GM12878 (cell line): ENCODE measurements around the gene ALG12. TPM values are rescaled to one million over a fixed set of nuclear protein-coding genes. Genes with fewer than 3 reads are reported as not detected.

Source experiments
- ATAC-seq: fragments of 200-7000 bp; cut with Tn5 transposase; 3 replicates; pipeline ENCODE4 v1.9.1; 2020; ENCODE audit warnings: mild to moderate bottlenecking, moderate library complexity
- BruUV-seq: library from RNA; stranded (reverse); fragments of 400-500 nt; replicated peaks from 2 replicates; lab custom pipeline; 2021; lab: Mats Ljungman, UMichigan
- CTCF ChIA-PET: fragments of 300-600 bp; sonication (Branson Sonifier 250); formaldehyde crosslinking; extraction: SDS; loops from one replicate; lab custom pipeline; 2021; ENCODE audit warnings: inconsistent platforms; lab: Yijun Ruan, JAX
- POLR2A ChIA-PET: fragments of 350-600 bp; formaldehyde crosslinking; extraction: SDS; loops from one replicate; lab custom pipeline; 2021; ENCODE audit warnings: inconsistent platforms; lab: Charles Lee
- RAD21 ChIA-PET: fragments of 300-600 bp; sonication (Branson Sonifier 250); formaldehyde crosslinking; loops from one replicate; lab custom pipeline; 2023; ENCODE audit warnings: antibody characterized with exemption; ENCODE audit not compliant: unreplicated experiment; lab: Charles Lee
- SMC1A ChIA-PET: fragments of 300-600 bp; sonication (Branson Sonifier 250); formaldehyde crosslinking; loops from one replicate; lab custom pipeline; 2023; ENCODE audit not compliant: unreplicated experiment, uncharacterized antibody; lab: Charles Lee
- DNase-seq: peaks from one replicate; pipeline ENCODE4 v3.0.0-alpha.2; 2011; ENCODE audit warnings: low read depth, low spot score
- FAIRE-seq: peaks from 3 replicates; lab custom pipeline; 2011; peaks lifted over from hg19 to GRCh38; lab: Jason Lieb, UNC
- H2AFZ ChIP-seq: 2 replicates; pipeline ENCODE4 v1.6.0; 2011; ENCODE audit warnings: low read depth, low read length, control low read depth; ENCODE audit not compliant: control insufficient read depth
- H3K27ac ChIP-seq: 2 replicates; pipeline ENCODE4 v1.5.1; 2011; ENCODE audit warnings: control low read depth; ENCODE audit not compliant: control insufficient read depth, insufficient read depth
- H3K27me3 ChIP-seq, 2 experiments: replicated peaks in 1 of 2; 2 replicates each; pipeline versions ENCODE4 v1.6.0 to v1.6.1; 2011; ENCODE audit warnings: low read length in 1 of 2; ENCODE audit not compliant: control insufficient read depth in 2 of 2, insufficient read depth in 2 of 2
- H3K36me3 ChIP-seq, 2 experiments: 2 replicates each; pipeline ENCODE4 v1.5.1; 2011; ENCODE audit warnings: low read length in 1 of 2; ENCODE audit not compliant: control insufficient read depth in 2 of 2, insufficient read depth in 2 of 2
- H3K4me1 ChIP-seq: 2 replicates; pipeline ENCODE4 v1.6.1; 2011; ENCODE audit warnings: mild to moderate bottlenecking, low read length, moderate library complexity, mixed read lengths; ENCODE audit not compliant: control insufficient read depth, insufficient read depth
- H3K4me2 ChIP-seq: 2 replicates; pipeline ENCODE4 v1.6.0; 2011; ENCODE audit warnings: control low read depth; ENCODE audit not compliant: control insufficient read depth, insufficient read depth
- H3K4me3 ChIP-seq: fragments of 200-600 bp; sonication (generic); 2 replicates; pipeline ENCODE4 v1.5.1; 2016
- H3K79me2 ChIP-seq: 2 replicates; pipeline ENCODE4 v1.6.0; 2011; ENCODE audit warnings: low read length; ENCODE audit not compliant: control insufficient read depth, insufficient read depth
- H3K9ac ChIP-seq: 2 replicates; pipeline ENCODE4 v1.8.0; 2011; ENCODE audit warnings: low read length, control low read depth, mixed read lengths; ENCODE audit not compliant: control insufficient read depth, insufficient read depth
- H3K9me3 ChIP-seq: replicated peaks from 3 replicates; pipeline ENCODE4 v1.5.1; 2011; ENCODE audit warnings: mild to moderate bottlenecking, low read length; ENCODE audit not compliant: control insufficient read depth, insufficient read depth
- H4K20me1 ChIP-seq: 2 replicates; pipeline ENCODE4 v1.6.0; 2011; ENCODE audit not compliant: control insufficient read depth, insufficient read depth
- ATF3 ChIP-seq: IDR thresholded peaks from 2 replicates; pipeline ENCODE4 v1.6.1; 2011; ENCODE audit warnings: low read depth, mild to moderate bottlenecking, low read length, moderate library complexity, borderline replicate concordance; ENCODE audit errors: extremely low read depth
- BCL11A ChIP-seq: IDR thresholded peaks from 2 replicates; pipeline ENCODE4 v1.6.1; 2011; ENCODE audit warnings: low read depth, low read length
- CHD4 ChIP-seq: fragments of 200-600 bp; sonication (generic); IDR thresholded peaks from 2 replicates; pipeline ENCODE4 v1.6.1; 2016; ENCODE audit warnings: mild to moderate bottlenecking
- CUX1 ChIP-seq: IDR thresholded peaks from 2 replicates; pipeline ENCODE4 v1.6.1; 2012; ENCODE audit warnings: improper control_type of control experiment, low read depth, low read length; ENCODE audit not compliant: insufficient replicate concordance
- EP300 ChIP-seq, 2 experiments: fragments of 150-350 bp in 1 of 2; IDR thresholded peaks; 2 replicates each; pipeline ENCODE4 v1.6.1; 2011 to 2012; ENCODE audit warnings: low read depth in 2 of 2, low read length in 2 of 2, borderline replicate concordance in 1 of 2, improper control_type of control experiment in 1 of 2, inconsistent platforms in 1 of 2; ENCODE audit not compliant: control insufficient read depth in 1 of 2
- FOS ChIP-seq: IDR thresholded peaks from 3 replicates; pipeline ENCODE4 v1.6.1; 2011; ENCODE audit warnings: borderline replicate concordance; ENCODE audit not compliant: insufficient read length; ENCODE audit errors: extremely low read depth
- IKZF1 ChIP-seq: fragments of 450-650 bp; conservative IDR thresholded peaks from 2 replicates; pipeline ENCODE4 v1.6.1; 2017; ENCODE audit warnings: antibody characterized with exemption, mild to moderate bottlenecking
- KLF5 ChIP-seq: fragments of 450-650 bp; IDR thresholded peaks from 2 replicates; pipeline ENCODE4 v1.6.1; 2014; ENCODE audit warnings: mild to moderate bottlenecking; ENCODE audit not compliant: partially characterized antibody
- MTA2 ChIP-seq: fragments of 450-650 bp; IDR thresholded peaks from 2 replicates; pipeline ENCODE4 v1.6.1; 2016; ENCODE audit warnings: low read depth, mild to moderate bottlenecking, moderate library complexity
- NFXL1 ChIP-seq: fragments of 450-650 bp; IDR thresholded peaks from 2 replicates; pipeline ENCODE4 v1.6.1; 2017; ENCODE audit warnings: antibody characterized with exemption, mild to moderate bottlenecking, borderline replicate concordance
- PAX8 ChIP-seq: fragments of 450-650 bp; IDR thresholded peaks from 2 replicates; pipeline ENCODE4 v1.6.1; 2017; ENCODE audit warnings: mild to moderate bottlenecking, moderate library complexity
- RAD51 ChIP-seq: fragments of 450-650 bp; IDR thresholded peaks from 2 replicates; pipeline ENCODE4 v1.6.1; 2016; ENCODE audit warnings: moderate library complexity, mild to moderate bottlenecking, inconsistent platforms
- RB1 ChIP-seq: fragments of 450-650 bp; formaldehyde crosslinking; IDR thresholded peaks from 2 replicates; pipeline ENCODE4 v1.6.1; 2017; ENCODE audit warnings: mild to moderate bottlenecking, borderline replicate concordance
- RBBP5 ChIP-seq: fragments of 200-600 bp; sonication (generic); conservative IDR thresholded peaks from 2 replicates; pipeline ENCODE4 v1.6.1; 2016
- RCOR1 ChIP-seq: conservative IDR thresholded peaks from 2 replicates; pipeline ENCODE4 v1.6.1; 2012; ENCODE audit warnings: low read depth, low read length, improper control_type of control experiment
- RELA ChIP-seq: fragments of 450-650 bp; IDR thresholded peaks from 2 replicates; pipeline ENCODE4 v1.8.0; 2014; ENCODE audit warnings: borderline replicate concordance; ENCODE audit not compliant: partially characterized antibody
- RUNX3 ChIP-seq: IDR thresholded peaks from 2 replicates; pipeline ENCODE4 v1.6.1; 2012; ENCODE audit warnings: low read length, inconsistent platforms
- SIN3A ChIP-seq: IDR thresholded peaks from 2 replicates; pipeline ENCODE4 v1.6.1; 2012; ENCODE audit warnings: low read depth, low read length, improper control_type of control experiment
- SREBF2 ChIP-seq: IDR thresholded peaks from 2 replicates; pipeline ENCODE4 v1.6.1; 2012; ENCODE audit warnings: mild to moderate bottlenecking, low read length
- ZBTB33 ChIP-seq: fragments of 450-650 bp; IDR thresholded peaks from 2 replicates; pipeline ENCODE4 v1.6.1; 2017; ENCODE audit warnings: mild to moderate bottlenecking
- WGBS: methylation state at CpG from one replicate; pipeline ENCODE4 v1.1.6; 2016; ENCODE audit warnings: low lambda C conversion rate; ENCODE audit not compliant: insufficient replicate concordance, insufficient coverage; ENCODE audit errors: missing lambda C conversion rate; 5-methylcytosine and 5-hydroxymethylcytosine counted together
- in situ Hi-C: fragments of 300-500 bp; cut with MboI; formaldehyde crosslinking; loops from 9 replicates; pipeline ENCODE4 v1.14.3; 2018; ENCODE audit warnings: mixed read lengths
- intact Hi-C: fragments of 100-400 bp; cut with micrococcal nuclease; formaldehyde crosslinking; loops from one replicate; pipeline ENCODE4 v1.14.2; 2022; ENCODE audit not compliant: unreplicated experiment
- polyA plus RNA-seq, 11 experiments: library from polyadenylated mRNA; depleted of rRNA in 4 of 11; unstranded in 6 of 11; stranded (reverse) in 5 of 11; fragments of >200 nt; fragmentation: Nextera tagmentation in 4 of 11; fragmentation: Illumina TruSeq in 1 of 11; extraction: Ambion mirVana in 4 of 11; extraction: Trizol in 1 of 11; gene quantifications; 1 replicate in 1 of 11; 2 replicates in 10 of 11; pipeline versions ENCODE4 v1.2.1 to v1.2.3, GENCODE V29; 2011 to 2016; ENCODE audit warnings: inconsistent platforms in 2 of 11, missing spikeins in 2 of 11, low read depth in 1 of 11
- total RNA-seq, 4 experiments: library from RNA; depleted of rRNA in 3 of 4; stranded (reverse); fragments of >200 nt in 3 of 4; fragmentation: Illumina TruSeq in 1 of 4; extraction: Trizol in 1 of 4; gene quantifications; 2 replicates each; pipeline versions ENCODE4 v1.2.1 to v1.2.3, GENCODE V29; 2013 to 2021

Gene ALG12
- total and polyA plus RNA-seq, 10 of the 15 experiments (the other 5 are each of a cell fraction or from before 2014, with no cell fraction given): 0.22 to 23.4 (median 6.6) TPM

GRCh38 chr22:49865156-49865555 is 53.1 kb downstream of the ALG12 start:
- Histone ChIP-seq H3K4me3 (no peak overlapping the region), H3K27me3 (no peaks in the 10 kb centered on the region), H3K36me3 (peaks cover 0 to 5% of the 10 kb centered on the region in 2 experiments; a peak in 3 of 4 replicates), H3K9me3 (peaks cover 23% of the 10 kb centered on the region; the same call in 2 of the 3 replicates), H3K4me2 (no peak overlapping the region), H3K79me2 (peaks cover 59% of the 10 kb centered on the region), H4K20me1 (no peaks in the 10 kb centered on the region), H3K27ac (no peak overlapping the region), H2AFZ (no peak overlapping the region), H3K9ac (no peak overlapping the region), H3K4me1 (no peaks in the 10 kb centered on the region; the same call in 1 of the 2 replicates)
- intact Hi-C loops (no loop called here), in situ Hi-C loops (no loop called here)
- TF ChIP-seq CUX1: no peak
- no peak for TF ChIP-seq MTA2
- no peak for TF ChIP-seq ATF3
- no peak for TF ChIP-seq FOS
- TF ChIP-seq RELA: no peak
- no peak for TF ChIP-seq NFXL1
- no peak for TF ChIP-seq ZBTB33
- no peak for TF ChIP-seq CHD4
- no peak for TF ChIP-seq RCOR1
- TF ChIP-seq SIN3A: no peak
- TF ChIP-seq RAD51: no peak
- no peak for TF ChIP-seq RB1
- TF ChIP-seq EP300 (IDR thresholded peaks at IDR 0.05; ENCODE audit: borderline replicate concordance in 1 of 2, control insufficient read depth in 1 of 2, low read depth in 2 of 2, low read length in 2 of 2): no peak
- no peak for TF ChIP-seq RBBP5
- no peak for TF ChIP-seq BCL11A
- TF ChIP-seq IKZF1: no peak
- no peak for TF ChIP-seq SREBF2
- TF ChIP-seq KLF5: no peak
- no peak for TF ChIP-seq RUNX3
- TF ChIP-seq PAX8: no peak
- ChIA-PET SMC1A (interaction anchor here (0.6 kb wide), 1 partner anchor 348 kb away, joined by 5 read pairs; no protein-coding TSS in a partner anchor), POLR2A (interaction anchor here (1.4 kb wide), 1 partner anchor 13 kb away, joined by 3 read pairs; no protein-coding TSS in a partner anchor), RAD21 (no interaction called here), CTCF (no interaction called here)
- DNase-seq: no peak
- BruUV-seq: no TSS peak
- 95% methylated on average over 17 of the region's 17 CpGs for WGBS
- FAIRE-seq: no peak
- ATAC-seq: no peak
